ENCODE data around the gene EVI5L.
"Not testable (repeated sequence)": the region's sequence is repeated elsewhere in the genome, so short reads cannot be mapped to it uniquely, and the experiment has no call there.

The EVI5L gene

GRCh38 chr19:7893362-7894101 lies 63.5 kb downstream of the EVI5L start:
- H3K4me1 ChIP-seq (ENCODE audit: insufficient read depth, low read length), result not testable (repeated sequence)

GRCh38 chr19:7894612-7895309 lies 64.7 kb downstream of the EVI5L start:
- Histone ChIP-seq H3K36me3 (ENCODE audit: insufficient read depth, low read length) (no peaks in the 10 kb centered on the region), H3K9me3 (ENCODE audit: control insufficient read depth, insufficient read depth, low read length) (no peaks in the 10 kb centered on the region), H3K4me1 (ENCODE audit: insufficient read depth, low read length) (peaks cover 3% of the 10 kb centered on the region; the same call in 1 of the 2 replicates), H3K9ac (ENCODE audit: low read depth, low read length) (no peak overlapping the region)

More at GRCh38 chr19:7893362-7894101, 63.5 kb downstream of the EVI5L start:
- H3K9me3 ChIP-seq (ENCODE audit: control insufficient read depth, insufficient read depth, low read length); H3K36me3 ChIP-seq (ENCODE audit: insufficient read depth, low read length); H3K9ac ChIP-seq (ENCODE audit: low read depth, low read length): not testable (repeated sequence)

- Histone ChIP-seq H3K4me1 (ENCODE audit: insufficient read depth, low read length) (peaks cover 3% of the 10 kb centered on the region; the same call in 1 of the 2 replicates), H3K9ac (ENCODE audit: low read depth, low read length) (no peak overlapping the region), H3K9me3 (ENCODE audit: control insufficient read depth, insufficient read depth, low read length) (no peaks in the 10 kb centered on the region), H3K36me3 (ENCODE audit: insufficient read depth, low read length) (no peaks in the 10 kb centered on the region)
Observed at GRCh38 chr19:7895565-7895964, 65.5 kb downstream of the EVI5L start.

GRCh38 chr19:7897292-7897691 lies 67.3 kb downstream of the EVI5L start:
- Histone ChIP-seq H3K9me3 (ENCODE audit: control insufficient read depth, insufficient read depth, low read length) (no peaks in the 10 kb centered on the region), H3K4me1 (ENCODE audit: insufficient read depth, low read length) (peaks cover 3% of the 10 kb centered on the region; the same call in 1 of the 2 replicates), H3K36me3 (ENCODE audit: insufficient read depth, low read length) (no peaks in the 10 kb centered on the region), H3K9ac (ENCODE audit: low read depth, low read length) (no peak overlapping the region)

- H3K9me3 ChIP-seq (ENCODE audit: control insufficient read depth, insufficient read depth, low read length), result no peaks in the 10 kb centered on the region
- H3K9ac ChIP-seq (ENCODE audit: low read depth, low read length), result no peak overlapping the region
- H3K36me3 ChIP-seq (ENCODE audit: insufficient read depth, low read length), result no peaks in the 10 kb centered on the region
- peaks cover 3% of the 10 kb centered on the region; the same call in 1 of the 2 replicates for H3K4me1 ChIP-seq (ENCODE audit: insufficient read depth, low read length)
Observed at GRCh38 chr19:7898967-7899366, 68.9 kb downstream of the EVI5L start.

- Histone ChIP-seq H3K4me1 (ENCODE audit: insufficient read depth, low read length) (no peaks in the 10 kb centered on the region; the same call in 1 of the 2 replicates), H3K36me3 (ENCODE audit: insufficient read depth, low read length) (no peaks in the 10 kb centered on the region), H3K9ac (ENCODE audit: low read depth, low read length) (no peak overlapping the region), H3K9me3 (ENCODE audit: control insufficient read depth, insufficient read depth, low read length) (no peaks in the 10 kb centered on the region)
Observed at GRCh38 chr19:7899751-7900378, 69.8 kb downstream of the EVI5L start.

DNA sequence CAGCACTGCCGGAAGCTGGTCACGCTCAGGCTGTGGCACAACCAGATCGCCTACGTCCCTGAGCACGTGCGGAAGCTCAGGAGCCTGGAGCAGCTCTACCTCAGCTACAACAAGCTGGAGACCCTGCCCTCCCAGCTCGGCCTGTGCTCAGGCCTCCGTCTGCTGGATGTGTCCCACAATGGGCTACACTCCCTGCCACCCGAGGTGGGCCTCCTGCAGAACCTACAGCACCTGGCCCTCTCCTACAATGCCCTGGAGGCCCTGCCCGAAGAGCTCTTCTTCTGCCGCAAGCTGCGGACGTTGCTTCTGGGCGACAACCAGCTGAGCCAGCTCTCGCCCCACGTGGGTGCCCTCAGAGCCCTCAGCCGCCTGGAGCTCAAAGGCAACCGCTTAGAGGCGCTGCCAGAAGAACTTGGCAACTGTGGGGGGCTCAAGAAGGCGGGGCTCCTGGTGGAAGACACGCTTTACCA lies 70.4 kb downstream of the EVI5L start:
- Histone ChIP-seq H3K36me3 (ENCODE audit: insufficient read depth, low read length) (no peaks in the 10 kb centered on the region), H3K9ac (ENCODE audit: low read depth, low read length) (no peak overlapping the region), H3K9me3 (ENCODE audit: control insufficient read depth, insufficient read depth, low read length) (no peaks in the 10 kb centered on the region), H3K4me1 (ENCODE audit: insufficient read depth, low read length) (no peaks in the 10 kb centered on the region; the same call in 1 of the 2 replicates)

- H3K36me3 ChIP-seq (ENCODE audit: insufficient read depth, low read length), result no peaks in the 10 kb centered on the region
- H3K9ac ChIP-seq (ENCODE audit: low read depth, low read length), result no peak overlapping the region
- no peaks in the 10 kb centered on the region; the same call in 1 of the 2 replicates for H3K4me1 ChIP-seq (ENCODE audit: insufficient read depth, low read length)
- no peaks in the 10 kb centered on the region for H3K9me3 ChIP-seq (ENCODE audit: control insufficient read depth, insufficient read depth, low read length)
Observed at GRCh38 chr19:7900931-7901330, 70.9 kb downstream of the EVI5L start.

DNA sequence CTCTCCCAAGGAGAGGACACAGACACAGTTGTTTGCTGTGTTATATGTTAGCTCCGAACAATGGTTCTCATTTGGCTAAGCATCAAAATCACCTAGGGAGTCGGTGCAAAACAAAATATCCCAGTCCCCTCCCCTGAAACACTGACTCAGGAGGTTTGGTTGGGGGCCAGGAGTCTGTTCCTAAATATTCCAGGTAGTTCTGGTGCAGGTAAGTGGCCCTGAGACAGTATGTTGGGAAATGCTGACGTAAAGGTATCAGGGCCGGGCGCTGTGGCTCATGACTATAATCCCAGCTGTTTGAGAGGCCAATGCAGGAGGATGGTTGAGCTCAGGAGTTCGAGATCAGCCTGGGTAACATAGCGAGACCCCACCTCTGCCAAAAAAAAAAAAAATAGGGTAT lies 71.3 kb downstream of the EVI5L start:
- no peaks in the 10 kb centered on the region for H3K9me3 ChIP-seq (ENCODE audit: control insufficient read depth, insufficient read depth, low read length)
- no peaks in the 10 kb centered on the region; the same call in 1 of the 2 replicates for H3K4me1 ChIP-seq (ENCODE audit: insufficient read depth, low read length)

DNA sequence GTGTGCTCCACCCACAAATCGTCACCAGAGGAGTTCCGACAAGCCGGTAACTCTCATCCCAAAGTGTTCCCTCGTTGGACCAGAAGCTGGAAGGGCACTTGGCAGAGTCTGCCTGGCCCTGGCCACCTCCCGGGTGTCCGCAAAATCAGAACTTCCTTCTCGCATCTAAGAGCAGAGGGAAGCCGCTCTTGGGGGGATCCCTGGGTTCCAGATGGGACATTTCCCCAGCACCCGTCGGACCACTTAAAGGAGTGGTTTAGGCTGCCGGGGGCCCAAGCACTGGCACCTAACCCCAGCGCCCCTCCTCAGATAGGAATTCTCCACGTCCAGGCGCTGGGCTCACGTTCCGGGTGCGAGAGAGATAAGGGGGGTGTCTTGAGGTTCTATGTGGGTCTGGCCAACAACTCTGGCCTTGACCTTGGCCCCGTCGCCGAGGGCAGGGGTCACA lies 72.8 kb downstream of the EVI5L start:
- Histone ChIP-seq H3K36me3 (ENCODE audit: insufficient read depth, low read length) (no peaks in the 10 kb centered on the region; the same call in 1 of the 2 replicates), H3K9me3 (ENCODE audit: control insufficient read depth, insufficient read depth, low read length) (no peaks in the 10 kb centered on the region), H3K4me1 (ENCODE audit: insufficient read depth, low read length) (no peaks in the 10 kb centered on the region; the same call in 1 of the 2 replicates), H3K9ac (ENCODE audit: low read depth, low read length) (peak overlapping the region; percentile 71)

More for the DNA sequence above, 71.3 kb downstream of the EVI5L start:
- H3K36me3 ChIP-seq (ENCODE audit: insufficient read depth, low read length), result no peaks in the 10 kb centered on the region
- H3K9ac ChIP-seq (ENCODE audit: low read depth, low read length), result no peak overlapping the region

DNA sequence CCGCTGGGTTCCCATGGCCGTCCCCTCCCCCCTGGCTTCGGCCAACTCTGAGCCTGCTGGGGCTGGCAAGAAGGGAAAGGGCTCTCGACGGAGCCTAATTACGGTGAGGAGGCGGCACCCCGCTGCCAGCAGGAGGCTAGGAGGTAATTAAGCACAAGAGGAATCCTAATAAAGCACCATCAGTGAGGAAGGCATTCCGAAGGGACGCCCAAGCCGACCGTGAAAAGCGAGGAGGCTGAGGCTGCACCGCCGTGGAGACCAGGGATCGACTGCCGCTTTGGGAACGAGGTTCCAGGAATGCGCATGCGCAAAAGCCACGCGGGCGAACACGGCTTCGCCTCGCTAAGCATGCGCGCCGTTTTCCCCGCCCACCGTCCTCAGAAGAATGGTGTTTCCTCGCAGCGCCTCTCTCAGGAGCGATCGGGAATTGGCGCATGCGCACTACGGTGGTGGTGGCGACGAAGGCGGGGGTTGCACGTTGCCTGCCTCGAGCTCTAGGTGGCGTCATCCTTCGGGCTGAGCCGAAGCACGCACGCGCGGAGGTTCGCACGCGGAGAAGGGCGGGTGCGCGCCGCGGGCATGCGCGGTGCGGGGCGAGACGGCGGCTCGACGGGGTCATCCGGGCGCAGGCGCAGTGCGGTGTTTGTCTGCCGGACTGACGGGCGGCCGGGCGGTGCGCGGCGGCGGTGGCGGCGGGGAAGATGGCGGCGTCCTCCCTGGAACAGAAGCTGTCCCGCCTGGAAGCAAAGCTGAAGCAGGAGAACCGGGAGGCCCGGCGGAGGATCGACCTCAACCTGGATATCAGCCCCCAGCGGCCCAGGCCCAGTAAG lies 73.4 kb downstream of the EVI5L start, which contains the start of gene MAP2K7:
TSS of gene MAP2K7 (plus strand) at position 634 of the 830 bp plus-strand sequence. CDS start at position 702, 68 bp downstream.
- H3K36me3 ChIP-seq (ENCODE audit: insufficient read depth, low read length), result no peaks in the 10 kb centered on the region; the same call in 1 of the 2 replicates

DNA sequence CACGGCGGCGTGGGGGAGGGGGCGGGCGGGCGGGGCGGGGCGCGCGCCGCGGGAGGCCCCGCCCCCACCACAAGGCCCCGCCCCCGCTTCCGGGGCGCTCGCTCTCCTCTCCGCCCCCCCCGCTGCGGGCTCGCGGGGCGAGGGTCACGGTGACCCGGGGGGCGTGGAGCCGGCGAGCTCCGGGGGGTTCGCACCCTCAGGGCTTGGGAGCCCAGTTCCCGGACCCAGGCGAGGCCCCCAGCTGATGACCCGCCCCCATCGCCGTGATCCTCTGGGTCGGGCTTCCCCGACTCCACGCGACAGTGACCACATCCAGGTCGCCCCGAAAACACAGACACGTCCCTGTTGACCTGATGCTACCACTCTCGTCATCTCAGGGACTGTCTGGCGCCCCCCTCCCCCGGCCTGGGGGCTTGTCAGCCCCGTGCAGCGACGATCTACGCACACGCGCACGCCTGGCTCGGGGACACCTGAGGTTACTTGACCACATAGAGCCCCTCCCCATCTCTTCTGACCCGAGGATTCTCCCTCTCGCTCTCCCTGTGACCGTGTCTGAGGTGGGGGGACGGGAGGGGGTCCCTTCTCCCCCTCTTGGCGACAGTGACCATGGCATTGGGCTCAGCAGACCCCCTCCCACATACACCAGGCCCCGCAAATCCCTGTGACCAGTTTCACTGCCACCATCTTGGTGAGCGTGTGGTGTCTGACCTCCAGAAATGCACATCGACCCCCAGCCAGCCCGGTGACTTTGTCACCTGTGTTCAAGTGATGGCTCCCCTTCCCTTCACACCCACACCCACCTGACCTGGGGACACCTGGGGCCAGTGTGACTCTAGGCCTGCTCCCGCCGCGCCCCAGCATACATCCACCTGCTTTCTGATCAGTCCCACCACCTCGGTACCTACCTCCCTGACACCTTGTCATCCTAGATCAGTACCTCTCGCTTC lies 74.3 kb downstream of the EVI5L start:
- Histone ChIP-seq H3K4me1 (ENCODE audit: insufficient read depth, low read length) (no peaks in the 10 kb centered on the region; the same call in 1 of the 2 replicates), H3K9me3 (ENCODE audit: control insufficient read depth, insufficient read depth, low read length) (no peaks in the 10 kb centered on the region), H3K36me3 (ENCODE audit: insufficient read depth, low read length) (no peaks in the 10 kb centered on the region; the same call in 1 of the 2 replicates), H3K9ac (ENCODE audit: low read depth, low read length) (peak overlapping the region; percentile 74)

More for the DNA sequence above, 73.4 kb downstream of the EVI5L start, which contains the start of gene MAP2K7:
- peak within 1 kb of the TSS; percentile 74 for H3K9ac ChIP-seq (ENCODE audit: low read depth, low read length)
- no peaks in the 10 kb centered on the region for H3K9me3 ChIP-seq (ENCODE audit: control insufficient read depth, insufficient read depth, low read length)
- no peaks in the 10 kb centered on the region; the same call in 1 of the 2 replicates for H3K4me1 ChIP-seq (ENCODE audit: insufficient read depth, low read length)
